Stimulated activated CD4-positive, alpha-beta T cell treated with anti-CD3 and anti-CD28 coated beads, Interleukin-1b, Interleukin-23, amount 100 ng/mL, for 4 hours (primary cell): ENCODE results near the gene TNKS1BP1.
"Not testable (repeated sequence)": the region's sequence is repeated elsewhere in the genome, so short reads cannot be mapped to it uniquely, and the experiment has no call there.

Experiments used
- DNase-seq, 2 donors: peaks; one replicate each; pipeline ENCODE4 v3.0.0-alpha.2; 2020; ENCODE audit warnings: low read depth in 2 of 2

The TNKS1BP1 gene

GRCh38 chr11:57353446-57353845 is 28.7 kb upstream of the TNKS1BP1 start:
- no peak for DNase-seq

- DNase-seq: no peak
These were observed 28.3 kb upstream of the TNKS1BP1 start for GRCh38 chr11:57353036-57353435.

- peak; percentile 53 to 63 for DNase-seq
These were observed 24.9 kb upstream of the TNKS1BP1 start for GRCh38 chr11:57349491-57350274.

GRCh38 chr11:57348636-57349313 is 24.0 kb upstream of the TNKS1BP1 start:
- DNase-seq: no peak

DNA sequence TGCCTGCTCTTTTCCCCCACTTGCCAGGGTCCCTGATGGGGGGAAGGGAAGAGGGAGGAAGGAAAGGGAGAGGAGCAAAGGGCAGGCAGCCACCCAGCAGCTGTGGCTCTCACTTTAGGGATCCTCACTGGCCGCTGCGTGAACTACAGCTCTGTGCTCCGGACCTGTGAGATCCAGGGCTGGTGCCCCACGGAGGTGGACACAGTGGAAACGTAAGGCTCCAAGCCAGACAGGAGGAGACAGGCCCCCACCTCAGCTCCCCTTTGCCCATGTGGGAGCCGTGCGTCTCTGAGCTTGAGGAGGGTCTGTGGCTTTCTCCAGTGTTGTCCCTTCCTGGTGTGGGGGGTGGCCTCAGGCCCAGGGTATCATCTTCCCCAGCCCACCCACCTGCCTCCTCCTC is 23.3 kb upstream of the TNKS1BP1 start:
- no peak for DNase-seq

DNA sequence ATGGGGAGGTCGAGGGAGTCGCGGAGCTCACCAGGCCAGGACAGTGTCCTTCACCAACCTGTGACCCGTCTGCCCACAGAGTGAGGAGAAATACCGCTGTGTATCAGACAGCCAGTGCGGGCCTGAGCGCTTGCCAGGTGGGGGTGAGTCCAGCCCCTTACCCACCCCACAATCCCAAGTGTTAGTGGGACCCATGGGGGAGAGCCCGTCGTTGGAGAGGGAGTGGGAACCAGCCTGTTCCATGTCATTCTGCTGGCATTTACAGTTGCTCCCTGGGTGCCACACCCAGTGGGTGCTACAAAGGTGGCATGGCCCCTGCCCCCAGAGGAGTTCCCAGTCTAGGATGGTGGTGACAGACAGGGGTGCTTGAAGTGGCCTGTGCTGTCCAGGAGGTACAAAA is 22.6 kb upstream of the TNKS1BP1 start:
- DNase-seq: no peak

- peak; percentile 64 to 76 for DNase-seq
These were observed 20.9 kb upstream of the TNKS1BP1 start for GRCh38 chr11:57345555-57346211.

- DNase-seq: no peak
These were observed 20.1 kb upstream of the TNKS1BP1 start for GRCh38 chr11:57344826-57345225.

DNA sequence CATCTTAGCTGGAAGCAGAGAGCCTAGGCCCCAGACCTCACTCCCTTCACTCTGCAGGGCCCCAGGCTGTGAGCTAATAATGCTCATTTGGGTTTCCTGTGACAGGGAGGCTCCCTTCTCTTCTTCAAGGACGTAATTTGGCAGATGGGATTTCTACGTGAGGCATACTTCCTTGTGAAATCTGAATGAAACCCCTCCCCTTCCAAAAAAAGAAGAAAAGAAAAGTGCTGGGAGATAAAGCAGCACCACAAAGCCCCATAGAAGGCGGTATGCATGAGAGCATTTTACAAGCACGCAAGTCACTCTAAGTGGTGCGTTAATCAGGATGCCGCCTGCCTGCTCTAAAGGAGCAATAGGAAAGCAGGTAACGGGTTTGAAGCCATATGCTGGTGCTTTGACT is 19.1 kb upstream of the TNKS1BP1 start:
- DNase-seq: no peak

GRCh38 chr11:57342702-57343101 is 17.9 kb upstream of the TNKS1BP1 start:
- DNase-seq: no peak

DNA sequence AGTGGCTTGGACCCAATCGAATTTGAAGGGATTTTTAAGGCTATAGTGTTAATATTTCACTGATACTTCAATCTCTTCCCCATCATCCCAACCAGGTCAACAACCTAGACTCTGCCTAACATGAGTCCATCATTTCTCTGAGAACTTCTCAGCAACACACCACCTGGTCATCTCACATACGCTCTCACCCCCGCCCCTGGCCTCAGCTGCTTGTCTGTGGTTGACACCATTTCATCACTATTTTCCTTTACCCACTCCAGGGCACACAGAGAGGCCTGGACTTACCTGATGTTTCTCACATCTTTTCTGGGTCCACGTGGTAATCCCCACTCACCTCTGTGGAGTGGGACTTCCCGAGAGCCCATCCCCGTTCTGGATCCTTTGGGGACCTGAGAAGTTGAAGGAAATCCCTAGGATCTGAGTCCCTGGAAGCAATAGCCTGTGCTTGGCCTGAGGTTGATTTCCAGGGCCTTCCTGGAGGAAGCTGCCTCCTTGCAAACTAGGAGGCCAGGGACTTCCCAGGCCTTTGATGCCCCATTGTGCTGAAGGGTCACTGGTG is 16.6 kb upstream of the TNKS1BP1 start:
- DNase-seq: no peak

- DNase-seq: no peak
These were observed 15.4 kb upstream of the TNKS1BP1 start for GRCh38 chr11:57340039-57340615.

- no peak for DNase-seq
These were observed 14.6 kb upstream of the TNKS1BP1 start for GRCh38 chr11:57339328-57339727.

DNA sequence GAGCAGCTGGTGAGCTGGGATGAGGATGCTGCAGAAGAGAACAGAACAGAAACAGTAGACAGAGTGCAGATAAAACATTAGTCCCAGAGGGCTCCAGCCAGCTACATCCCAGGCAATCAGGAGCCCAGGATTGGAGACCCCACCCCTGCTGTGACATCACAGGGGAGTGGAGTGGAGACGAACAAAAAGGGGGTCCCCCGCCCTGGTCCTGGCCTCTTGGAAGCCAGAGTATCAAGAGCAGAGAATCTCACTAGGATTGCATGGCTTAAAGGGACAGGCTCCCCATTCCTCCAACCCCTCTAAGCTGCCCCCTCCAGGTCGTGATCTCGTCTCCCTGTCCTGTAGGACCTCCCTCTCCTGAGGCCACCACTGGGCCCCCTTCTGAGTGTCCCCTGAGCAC is 13.4 kb upstream of the TNKS1BP1 start, which contains the start of gene P2RX3:
Gene P2RX3 (plus strand): TSS at position 211 of the 400 bp plus-strand sequence. CDS start 199 bp downstream, outside the sequence.
- no peak for DNase-seq

GRCh38 chr11:57336856-57337255 is 12.1 kb upstream of the TNKS1BP1 start:
- DNase-seq: not testable (repeated sequence)

DNA sequence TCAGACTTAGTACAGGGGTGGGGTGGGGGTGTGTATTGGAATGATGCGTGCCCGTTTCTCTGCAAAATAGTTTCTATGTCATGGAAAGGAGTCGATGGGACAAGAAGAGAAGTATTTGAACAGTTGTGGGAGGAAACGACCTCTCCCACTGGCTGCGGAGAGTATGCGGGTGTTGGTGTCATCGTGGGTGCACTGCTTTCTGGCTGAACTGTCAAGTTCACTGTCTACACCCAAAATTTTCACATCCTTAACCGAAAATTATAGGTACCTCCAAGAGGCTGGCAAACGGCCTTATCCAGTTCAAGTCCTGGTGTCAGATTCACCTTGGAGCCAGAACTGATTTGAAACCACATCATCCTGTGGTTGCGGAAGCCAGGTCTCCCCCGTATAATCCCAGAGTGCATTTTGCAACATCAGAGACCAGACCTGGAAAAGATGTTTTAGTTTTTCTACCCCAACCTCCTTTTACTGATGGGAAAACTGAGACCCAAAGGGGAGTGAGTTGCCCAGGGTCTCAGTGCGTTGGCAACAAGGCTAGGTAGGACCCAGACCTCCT is 11.4 kb upstream of the TNKS1BP1 start:
- no peak for DNase-seq

DNA sequence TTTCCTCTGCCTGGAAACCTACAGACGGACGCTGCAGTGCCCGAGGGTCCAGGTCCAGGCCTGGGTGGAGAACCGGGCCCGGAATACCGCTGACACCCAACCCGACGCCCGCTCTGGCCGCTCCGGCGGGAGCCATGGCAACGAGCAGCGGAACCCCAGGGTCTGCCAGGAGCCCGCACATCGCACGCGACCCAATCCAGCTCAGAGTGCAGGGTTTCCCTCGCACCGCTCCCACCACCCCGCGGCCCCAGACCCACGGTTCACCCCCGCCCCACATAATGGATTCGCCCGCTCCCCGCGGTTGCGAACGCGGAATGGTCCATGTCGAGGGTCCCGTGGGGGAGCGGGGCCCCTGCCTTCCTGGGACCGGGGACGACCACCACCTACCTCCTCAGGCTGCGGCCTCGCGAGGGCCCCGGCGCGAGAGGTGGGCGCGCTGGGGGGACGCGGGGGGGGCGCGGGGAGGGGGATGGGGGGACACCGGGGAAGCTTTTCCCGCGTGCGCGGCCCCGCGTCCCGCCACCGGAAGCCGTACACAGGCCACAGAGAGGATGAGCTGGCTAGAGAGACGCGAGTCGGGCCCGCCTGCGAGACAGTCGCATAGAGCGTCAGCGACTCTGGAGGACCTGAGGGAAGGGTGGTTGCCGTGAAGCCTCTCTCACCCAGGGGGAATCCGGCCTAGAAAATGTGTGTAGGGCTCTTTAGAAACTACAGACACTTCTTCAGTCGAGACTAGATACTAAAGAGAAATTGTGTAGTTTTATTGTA is 10.8 kb upstream of the TNKS1BP1 start, which contains the start of gene SSRP1:
Gene SSRP1 (minus strand): TSS at position 550 of the 768 bp plus-strand sequence. CDS start 771 bp downstream, outside the sequence.
- DNase-seq: peak; percentile 77 to 78

GRCh38 chr11:57335023-57335342 is 10.2 kb upstream of the TNKS1BP1 start:
- DNase-seq: no peak

- DNase-seq: no peak
These were observed 8.1 kb upstream of the TNKS1BP1 start for GRCh38 chr11:57332694-57333440.

GRCh38 chr11:57331720-57332119 is 7.0 kb upstream of the TNKS1BP1 start:
- DNase-seq: no peak
